ENCODE data around the gene GMNN.

Gene GMNN

DNA sequence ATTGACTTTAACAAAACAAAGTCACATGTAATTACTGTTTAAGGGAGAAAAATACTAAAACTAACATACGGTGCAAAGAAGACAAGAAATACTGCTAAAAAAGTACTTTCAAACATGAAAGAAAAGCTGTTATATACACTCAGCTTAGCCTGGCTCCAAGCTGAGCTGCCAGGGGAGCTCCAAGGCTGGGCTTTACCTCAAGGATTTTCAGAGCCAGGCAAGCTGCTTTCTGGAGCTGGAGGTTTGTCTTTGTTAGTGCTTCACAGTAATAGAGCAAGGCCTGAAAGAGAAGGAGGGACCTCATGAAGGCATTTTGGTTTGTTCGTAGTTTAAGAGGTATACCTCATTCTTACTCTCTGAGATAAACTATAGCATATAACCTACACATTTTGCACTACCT lies 43.6 kb downstream of the GMNN start:
- DNase-seq: no peak

GRCh38 chr6:24821860-24822444 lies 47.2 kb downstream of the GMNN start:
- no peak for DNase-seq

GRCh38 chr6:24822696-24823095 lies 48.0 kb downstream of the GMNN start:
- no peak for DNase-seq

DNA sequence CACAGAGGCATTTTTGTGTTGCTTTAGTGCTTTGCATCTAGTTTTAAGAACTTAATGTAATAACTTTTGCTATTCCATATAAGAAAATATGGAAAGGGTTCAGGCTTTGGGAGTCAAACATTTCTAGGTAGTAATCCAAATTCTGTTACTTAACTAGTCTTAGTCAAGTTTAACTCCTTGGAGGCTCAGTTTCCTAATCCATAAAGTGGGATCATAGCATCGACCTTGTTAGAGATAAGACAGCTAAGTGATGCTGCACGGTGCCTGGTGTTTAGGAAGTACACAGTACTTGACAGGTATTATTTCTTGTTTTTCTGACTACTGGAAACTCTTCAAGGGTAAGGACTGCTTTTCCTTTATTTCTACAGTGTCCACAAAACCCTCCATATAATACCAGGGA lies 48.4 kb downstream of the GMNN start:
- no peak for DNase-seq

- DNase-seq: no peak
Measured at GRCh38 chr6:24824142-24824938, 49.6 kb downstream of the GMNN start.

GRCh38 chr6:24825130-24825630 lies 50.4 kb downstream of the GMNN start:
- DNase-seq: no peak

GRCh38 chr6:24827162-24827561 lies 52.4 kb downstream of the GMNN start:
- no peak for DNase-seq

- DNase-seq: no peak
Measured at GRCh38 chr6:24827970-24828369, 53.2 kb downstream of the GMNN start.

DNA sequence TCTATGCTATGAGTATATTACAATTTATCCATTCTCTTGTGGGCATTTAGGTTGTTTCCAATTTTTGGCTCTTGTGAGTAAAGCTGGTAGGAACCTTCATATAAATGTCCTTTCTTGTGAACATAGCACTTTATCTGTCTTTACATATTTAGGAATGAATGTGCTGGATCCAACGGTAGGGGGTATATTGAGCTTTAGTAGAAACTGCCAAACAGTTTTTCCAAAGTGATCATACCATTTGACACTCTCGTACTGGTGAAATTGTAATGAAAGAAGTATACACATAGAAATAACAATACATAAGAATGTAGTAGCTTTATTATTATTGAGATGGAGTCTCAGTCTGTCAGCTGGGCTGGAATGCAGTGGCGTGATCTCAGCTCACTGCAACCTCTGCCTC lies 54.9 kb downstream of the GMNN start:
- no peak for DNase-seq

DNA sequence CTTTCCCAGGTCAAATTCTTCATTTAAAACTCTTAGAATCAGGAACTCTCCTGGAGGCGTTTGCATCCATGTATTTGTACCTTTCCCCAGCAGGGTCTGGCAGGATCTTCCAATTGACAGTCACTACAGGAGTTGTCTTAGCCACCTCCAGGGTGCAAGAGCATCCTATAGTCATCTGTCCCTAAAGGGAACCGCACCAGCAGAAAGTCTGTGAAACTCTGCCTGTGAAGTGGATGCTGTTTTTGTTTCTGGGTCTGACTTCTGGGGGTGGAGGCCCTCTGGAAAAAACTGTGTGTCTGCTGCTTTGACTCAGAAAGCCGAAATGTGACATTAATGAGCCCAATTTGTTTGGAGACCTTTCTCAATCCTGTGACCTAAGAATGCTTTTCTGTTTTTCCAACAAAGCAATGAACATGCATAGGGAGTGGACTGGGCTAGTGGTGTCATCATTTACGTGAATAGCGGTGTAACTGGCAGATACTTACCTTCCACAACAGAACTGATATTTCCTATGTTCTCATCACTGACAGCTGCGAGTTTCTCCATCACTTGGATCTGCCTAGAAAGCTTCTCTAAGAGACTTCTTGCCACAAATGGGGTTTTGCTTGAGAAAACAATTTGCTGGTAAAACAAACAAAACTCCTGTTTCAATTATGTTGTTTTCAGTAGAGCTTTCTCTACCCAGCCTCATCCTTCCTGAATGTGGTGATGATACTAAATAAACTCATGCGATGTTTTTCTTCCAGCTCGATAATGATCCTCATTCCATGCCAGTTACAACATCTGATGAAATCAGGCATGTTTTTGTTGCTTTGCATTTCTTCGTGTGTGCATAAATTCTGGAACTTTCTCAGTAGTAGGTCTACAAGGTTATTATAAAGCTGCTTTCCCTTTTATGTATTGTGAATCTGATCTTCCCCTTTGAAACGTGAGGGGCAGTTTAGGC lies 57.3 kb downstream of the GMNN start:
- DNase-seq: no peak

GRCh38 chr6:24832794-24833193 lies 58.1 kb downstream of the GMNN start:
- DNase-seq: no peak

- DNase-seq: no peak
Measured at GRCh38 chr6:24833711-24834386, 59.1 kb downstream of the GMNN start.

All from CD4-positive, alpha-beta T cell treated with Interleukin-6 for 4 hours (primary cell).